ENCODE measurements around the gene TERT.

Gene TERT

GRCh38 chr5:1219768-1220100, 75.1 kb downstream of the TERT start:
- Histone ChIP-seq H2AFZ (ENCODE audit: low read length) (no peak overlapping the region), H4K20me1 (ENCODE audit: insufficient read depth, low read length, poor library complexity, severe bottlenecking) (no peaks in the 10 kb centered on the region), H3K4me1 (ENCODE audit: insufficient read depth, low read length, poor library complexity, severe bottlenecking) (peaks cover 16% of the 10 kb centered on the region), H3K4me3 (ENCODE audit: low read length, poor library complexity, severe bottlenecking) (no peak overlapping the region), H3K9ac (ENCODE audit: low read depth, low read length, poor library complexity, severe bottlenecking) (no peak overlapping the region), H3K36me3 (ENCODE audit: insufficient read depth, low read length) (no peaks in the 10 kb centered on the region), H3K27me3 (ENCODE audit: insufficient read depth, low read length, poor library complexity, severe bottlenecking) (no peaks in the 10 kb centered on the region), H3K79me2 (ENCODE audit: insufficient read depth, low read length) (no peaks in the 10 kb centered on the region), H3K4me2 (ENCODE audit: low read depth, low read length, poor library complexity, severe bottlenecking) (no peak overlapping the region), H3K9me2 (replicated peaks; ENCODE audit: low read depth, low read length) (no peaks in the 10 kb centered on the region), H3K9me3 (ENCODE audit: insufficient read depth, low read depth, low read length) (no peaks in the 10 kb centered on the region), H3F3A (ENCODE audit: low read depth) (no peaks in the 10 kb centered on the region)
- no peak for TF ChIP-seq CTCF (conservative IDR thresholded peaks at IDR 0.05; ENCODE audit: low read length)
- TF ChIP-seq EZH2phosphoT487 (IDR thresholded peaks at IDR 0.05; ENCODE audit: borderline replicate concordance): no peak

GRCh38 chr5:1219098-1219767, 75.6 kb downstream of the TERT start:
- Histone ChIP-seq H2AFZ (ENCODE audit: low read length) (no peak overlapping the region), H3K36me3 (ENCODE audit: insufficient read depth, low read length) (no peaks in the 10 kb centered on the region), H3K4me3 (ENCODE audit: low read length, poor library complexity, severe bottlenecking) (no peak overlapping the region), H3K79me2 (ENCODE audit: insufficient read depth, low read length) (no peaks in the 10 kb centered on the region), H4K20me1 (ENCODE audit: insufficient read depth, low read length, poor library complexity, severe bottlenecking) (no peaks in the 10 kb centered on the region), H3K27me3 (ENCODE audit: insufficient read depth, low read length, poor library complexity, severe bottlenecking) (no peaks in the 10 kb centered on the region), H3K4me2 (ENCODE audit: low read depth, low read length, poor library complexity, severe bottlenecking) (no peak overlapping the region), H3K9ac (ENCODE audit: low read depth, low read length, poor library complexity, severe bottlenecking) (no peak overlapping the region), H3K4me1 (ENCODE audit: insufficient read depth, low read length, poor library complexity, severe bottlenecking) (peaks cover 16% of the 10 kb centered on the region), H3K9me2 (replicated peaks; ENCODE audit: low read depth, low read length) (no peaks in the 10 kb centered on the region), H3F3A (ENCODE audit: low read depth) (no peaks in the 10 kb centered on the region), H3K9me3 (ENCODE audit: insufficient read depth, low read depth, low read length) (no peaks in the 10 kb centered on the region)
- no peak for TF ChIP-seq EZH2phosphoT487 (IDR thresholded peaks at IDR 0.05; ENCODE audit: borderline replicate concordance)
- TF ChIP-seq CTCF (conservative IDR thresholded peaks at IDR 0.05; ENCODE audit: low read length): no peak

- H3K36me3 ChIP-seq (ENCODE audit: insufficient read depth, low read length): no peaks in the 10 kb centered on the region
- TF ChIP-seq EZH2phosphoT487 (IDR thresholded peaks at IDR 0.05; ENCODE audit: borderline replicate concordance): no peak
- TF ChIP-seq CTCF (conservative IDR thresholded peaks at IDR 0.05; ENCODE audit: low read length): no peak
- H3K79me2 ChIP-seq (ENCODE audit: insufficient read depth, low read length): no peaks in the 10 kb centered on the region
- H3K9ac ChIP-seq (ENCODE audit: low read depth, low read length, poor library complexity, severe bottlenecking): no peak overlapping the region
- no peak overlapping the region for H2AFZ ChIP-seq (ENCODE audit: low read length)
- H3K4me3 ChIP-seq (ENCODE audit: low read length, poor library complexity, severe bottlenecking): peak overlapping the region; percentile 17
- H3F3A ChIP-seq (ENCODE audit: low read depth): no peaks in the 10 kb centered on the region
- no peaks in the 10 kb centered on the region for H3K27me3 ChIP-seq (ENCODE audit: insufficient read depth, low read length, poor library complexity, severe bottlenecking)
- no peaks in the 10 kb centered on the region for H3K9me3 ChIP-seq (ENCODE audit: insufficient read depth, low read depth, low read length)
- H3K4me2 ChIP-seq (ENCODE audit: low read depth, low read length, poor library complexity, severe bottlenecking): peak overlapping the region; percentile 60
- H4K20me1 ChIP-seq (ENCODE audit: insufficient read depth, low read length, poor library complexity, severe bottlenecking): no peaks in the 10 kb centered on the region
- H3K9me2 ChIP-seq (replicated peaks; ENCODE audit: low read depth, low read length): no peaks in the 10 kb centered on the region
- H3K4me1 ChIP-seq (ENCODE audit: insufficient read depth, low read length, poor library complexity, severe bottlenecking): peaks cover 16% of the 10 kb centered on the region
Observed at GRCh38 chr5:1218351-1219080, 76.4 kb downstream of the TERT start.
